HG03095 (cell line): ENCODE data around the gene STOML2.
"Not testable (repeated sequence)": the region's sequence is repeated elsewhere in the genome, so short reads cannot be mapped to it uniquely, and the experiment has no call there.

ENCODE experiments used
- ATAC-seq: cut with Tn5 transposase; IDR thresholded peaks from one replicate; pipeline ENCODE4 v1.9.1; 2021; ENCODE audit warnings: moderate library complexity; ENCODE audit not compliant: unreplicated experiment

STOML2 gene

GRCh38 chr9:35102769-35103659 is at the start of gene STOML2:
Gene STOML2, minus strand, starts transcription at chr9:35103131. Its CDS starts 37 bp downstream, at chr9:35103094.
- peak; percentile 91 for ATAC-seq

GRCh38 chr9:35147941-35148563 is 45.1 kb upstream of the STOML2 start:
- not testable (repeated sequence) for ATAC-seq

GRCh38 chr9:35142037-35142436 is 39.1 kb upstream of the STOML2 start:
- ATAC-seq = no peak

GRCh38 chr9:35140093-35140492 is 37.2 kb upstream of the STOML2 start:
- ATAC-seq = no peak

- ATAC-seq = no peak
Measured at GRCh38 chr9:35136866-35137265, 33.9 kb upstream of the STOML2 start.

GRCh38 chr9:35135988-35136387 is 33.1 kb upstream of the STOML2 start:
- no peak for ATAC-seq

GRCh38 chr9:35134920-35135319 is 32.0 kb upstream of the STOML2 start:
- no peak for ATAC-seq

- ATAC-seq = peak; percentile 33
Measured at GRCh38 chr9:35116898-35117551, 14.1 kb upstream of the STOML2 start.

GRCh38 chr9:35116539-35116897 is 13.6 kb upstream of the STOML2 start:
- ATAC-seq = no peak

GRCh38 chr9:35115680-35116538 is 13.0 kb upstream of the STOML2 start, which contains the start of gene ATOSB:
Gene ATOSB, minus strand, starts transcription at chr9:35115862. Its CDS starts 7,588 bp downstream, at chr9:35108274.
- ATAC-seq = peak; percentile 53

- ATAC-seq = no peak
Measured at GRCh38 chr9:35114840-35115628, 12.1 kb upstream of the STOML2 start.

- no peak for ATAC-seq
Measured at GRCh38 chr9:35114113-35114839, 11.3 kb upstream of the STOML2 start.

- ATAC-seq = no peak
Measured at GRCh38 chr9:35112257-35113020, 9.5 kb upstream of the STOML2 start.

- peak; percentile 66 for ATAC-seq
Measured at GRCh38 chr9:35111001-35111933, 8.3 kb upstream of the STOML2 start.

- ATAC-seq = no peak
Measured at GRCh38 chr9:35110327-35110761, 7.4 kb upstream of the STOML2 start.

- no peak for ATAC-seq
Measured at GRCh38 chr9:35108946-35109575, 6.1 kb upstream of the STOML2 start.

GRCh38 chr9:35108461-35108860 is 5.5 kb upstream of the STOML2 start:
- ATAC-seq = no peak
